Stimulated activated CD8-positive, alpha-beta memory T cell treated with anti-CD3 and anti-CD28 coated beads, Interleukin-15, amount 100 ng/mL, for 1 hour (primary cell): Measurements from ENCODE around the gene SLC25A45.

Source experiments
- DNase-seq: peaks from one replicate; pipeline ENCODE4 v3.0.0-alpha.2; 2020; ENCODE audit warnings: low read depth

The SLC25A45 gene

GRCh38 chr11:65403607-65404121 lies 21.2 kb upstream of the SLC25A45 start:
- no peak for DNase-seq

- no peak for DNase-seq
Measured at GRCh38 chr11:65402790-65403189, 20.3 kb upstream of the SLC25A45 start.

GRCh38 chr11:65401803-65402248 lies 19.4 kb upstream of the SLC25A45 start:
- DNase-seq, result no peak

DNA sequence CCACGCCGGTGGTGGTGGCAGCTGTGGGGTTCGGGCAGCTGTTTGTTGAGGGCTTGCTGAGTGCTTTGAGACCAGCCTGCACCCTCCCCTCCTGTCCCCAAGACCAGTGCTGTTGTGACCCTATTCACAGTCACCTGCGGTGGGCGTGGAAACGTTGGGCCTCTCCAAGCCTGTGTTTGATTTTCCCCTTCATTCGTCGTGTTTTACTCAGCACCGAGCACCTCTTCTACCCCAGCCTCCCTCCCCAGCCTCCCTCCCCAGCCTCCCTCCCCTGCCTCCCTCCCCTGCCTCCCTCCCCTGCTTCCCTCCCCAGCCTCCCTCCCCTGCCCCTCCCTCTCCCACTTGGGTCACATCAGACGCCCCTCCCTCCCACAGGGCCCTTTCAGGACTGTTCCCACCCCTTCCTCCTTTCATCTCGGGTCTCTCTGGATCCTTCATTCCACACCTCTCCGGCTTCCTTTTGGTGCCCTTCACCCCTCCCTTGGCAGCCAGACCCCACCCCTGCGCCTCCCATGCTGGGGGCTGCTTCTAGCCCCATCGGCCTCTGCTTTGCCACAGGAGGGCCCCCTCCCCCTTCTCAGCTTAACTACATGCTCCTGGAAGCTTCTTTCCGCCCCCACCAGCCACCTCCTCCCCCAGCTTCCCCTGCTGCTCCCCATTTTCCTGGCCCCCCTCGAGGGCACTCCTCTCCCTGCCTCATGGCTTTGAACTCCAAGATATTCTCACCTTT lies 18.8 kb upstream of the SLC25A45 start:
- DNase-seq, result no peak

DNA sequence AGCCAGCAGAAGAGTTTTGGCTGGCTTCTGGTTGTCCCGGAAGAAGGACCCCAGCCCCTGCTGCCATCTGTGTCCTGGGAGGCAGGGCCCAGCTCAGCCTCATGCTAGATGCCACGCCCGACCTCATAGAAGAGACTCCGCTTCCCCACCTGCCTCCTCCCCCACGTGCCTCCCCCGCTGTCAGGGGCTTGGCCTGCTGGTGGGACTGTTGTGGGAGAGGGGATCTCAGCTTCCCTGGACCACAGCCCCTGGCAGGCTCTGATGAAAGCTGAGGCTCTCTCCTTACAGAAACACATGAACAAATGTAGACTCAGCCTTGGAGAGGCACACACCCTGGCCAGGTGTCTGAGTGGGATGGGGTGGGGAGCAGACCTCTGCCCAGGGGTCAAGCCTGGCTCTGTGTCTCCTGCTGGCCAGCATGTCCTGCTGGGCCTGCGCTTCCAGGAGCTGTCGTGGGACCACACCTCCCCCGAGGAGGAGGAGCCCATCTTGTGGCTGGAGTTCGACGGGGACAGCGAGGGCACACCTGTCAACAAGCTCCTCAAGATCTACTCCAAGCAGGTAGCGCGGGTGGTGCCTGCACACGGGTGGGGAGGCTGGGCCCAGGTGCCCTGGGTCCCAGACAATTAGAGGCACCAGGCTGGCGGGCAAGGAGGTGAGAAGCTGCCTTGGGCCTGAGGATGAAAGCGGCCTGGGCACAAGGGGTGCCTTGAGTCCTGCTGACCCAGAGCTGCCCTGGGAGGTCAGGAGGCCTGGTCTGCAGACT lies 18.0 kb upstream of the SLC25A45 start:
- DNase-seq, result no peak

GRCh38 chr11:65399845-65400244 lies 17.4 kb upstream of the SLC25A45 start:
- DNase-seq, result no peak

GRCh38 chr11:65399249-65399648 lies 16.8 kb upstream of the SLC25A45 start:
- DNase-seq, result no peak

GRCh38 chr11:65398362-65398910 lies 16.0 kb upstream of the SLC25A45 start:
- no peak for DNase-seq

GRCh38 chr11:65396769-65397745 lies 14.6 kb upstream of the SLC25A45 start:
- DNase-seq, result no peak

- no peak for DNase-seq
Measured at GRCh38 chr11:65395961-65396530, 13.6 kb upstream of the SLC25A45 start.

DNA sequence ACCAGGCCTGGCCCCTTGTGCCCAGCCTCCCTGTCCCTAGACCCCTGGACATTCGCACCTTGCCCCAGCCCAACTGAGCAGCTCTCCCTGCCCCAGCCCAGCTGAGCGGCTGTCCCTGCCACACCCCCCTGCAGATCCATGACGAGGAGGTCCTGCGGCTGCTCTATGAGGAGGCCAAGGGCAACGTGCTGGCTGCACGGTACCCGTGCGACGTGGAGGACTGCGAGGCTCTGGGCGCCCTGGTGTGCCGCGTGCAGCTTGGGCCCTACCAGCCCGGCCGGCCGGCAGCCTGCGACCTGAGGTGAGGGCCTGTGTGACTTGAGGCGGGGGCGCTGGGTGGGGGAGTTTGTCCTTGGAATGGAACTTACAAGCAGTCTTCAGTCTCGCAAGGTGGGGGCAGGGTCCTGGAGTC lies 11.7 kb upstream of the SLC25A45 start:
- no peak for DNase-seq

- DNase-seq, result no peak
Measured at GRCh38 chr11:65393513-65394079, 11.2 kb upstream of the SLC25A45 start.

DNA sequence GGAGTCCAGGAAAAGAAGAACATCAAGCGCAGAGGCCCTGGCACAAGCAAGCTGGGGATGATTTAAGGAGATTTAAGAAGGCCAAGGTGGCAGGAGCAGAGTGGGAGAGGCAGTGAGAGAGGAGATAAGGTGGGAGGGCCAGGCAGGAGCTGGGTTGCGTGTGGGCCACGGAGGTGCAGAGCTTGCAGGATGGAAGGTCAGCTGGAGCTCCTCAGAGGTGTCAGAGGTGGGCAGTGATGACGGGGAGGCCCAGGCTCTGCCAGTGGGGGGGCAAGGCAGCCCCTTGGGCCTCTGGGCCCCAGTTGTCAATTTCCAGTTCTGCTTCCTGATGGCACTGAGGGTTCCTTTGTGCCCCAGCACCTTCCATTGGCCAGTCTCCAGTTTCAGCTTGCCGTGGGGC lies 10.5 kb upstream of the SLC25A45 start:
- no peak for DNase-seq

DNA sequence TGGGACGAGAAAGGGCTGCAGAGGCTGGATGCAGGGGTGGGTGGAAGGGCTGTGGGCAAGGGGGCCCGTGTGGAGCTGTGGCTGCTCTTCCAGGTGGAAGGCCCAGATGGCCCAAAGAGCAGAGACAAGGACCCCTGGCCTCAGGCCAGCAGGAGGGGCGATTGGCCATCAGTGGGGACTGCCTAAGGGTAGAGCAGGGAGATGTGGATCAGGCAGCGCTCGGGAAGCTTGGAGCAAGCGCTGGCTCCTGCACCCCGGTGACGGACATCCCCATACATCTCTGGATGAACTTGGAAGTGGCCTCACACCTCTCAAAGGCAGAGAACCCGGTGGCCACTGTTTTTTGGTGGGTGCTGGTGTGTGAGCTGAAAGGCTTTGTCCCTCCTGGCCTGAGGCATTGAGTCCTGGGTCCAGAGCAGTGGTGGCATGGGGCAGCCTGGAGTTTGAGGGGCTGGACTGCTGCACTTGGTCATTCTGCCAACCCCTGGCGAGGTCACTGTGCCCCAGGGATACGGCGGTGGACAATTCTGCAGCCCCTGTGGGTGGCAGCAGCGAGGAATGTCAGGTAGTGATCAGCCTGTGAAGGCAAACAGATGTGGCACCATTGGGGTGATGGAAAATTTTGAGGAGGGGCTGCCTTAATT lies 9.9 kb upstream of the SLC25A45 start:
- DNase-seq, result no peak

- DNase-seq, result no peak
Measured at GRCh38 chr11:65390996-65391395, 8.6 kb upstream of the SLC25A45 start.

GRCh38 chr11:65390099-65390941 lies 7.9 kb upstream of the SLC25A45 start:
- no peak for DNase-seq

- no peak for DNase-seq
Measured at GRCh38 chr11:65389294-65389980, 7.0 kb upstream of the SLC25A45 start.

DNA sequence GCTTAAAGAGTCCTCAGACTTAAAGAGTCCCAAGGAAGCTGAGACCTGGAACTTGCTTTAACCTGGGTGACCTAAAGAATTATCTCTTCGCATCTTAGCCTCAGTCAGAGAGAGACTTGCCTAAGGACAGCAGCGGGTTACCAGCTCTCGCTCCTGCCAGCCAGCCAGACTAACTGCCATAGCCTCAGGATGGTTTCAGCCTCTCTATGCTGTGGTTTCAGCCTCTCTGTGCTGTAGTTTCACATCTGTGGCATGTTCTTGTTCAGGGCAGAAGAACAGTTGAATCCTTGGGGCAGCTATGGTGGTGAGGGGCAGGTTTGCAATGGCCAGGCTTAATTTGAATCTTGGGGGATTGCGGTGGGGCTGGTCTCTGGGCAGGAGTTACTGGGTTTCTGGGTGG lies 6.3 kb upstream of the SLC25A45 start:
- no peak for DNase-seq
